ENCODE data around the gene PIEZO2.

PIEZO2 gene

DNA sequence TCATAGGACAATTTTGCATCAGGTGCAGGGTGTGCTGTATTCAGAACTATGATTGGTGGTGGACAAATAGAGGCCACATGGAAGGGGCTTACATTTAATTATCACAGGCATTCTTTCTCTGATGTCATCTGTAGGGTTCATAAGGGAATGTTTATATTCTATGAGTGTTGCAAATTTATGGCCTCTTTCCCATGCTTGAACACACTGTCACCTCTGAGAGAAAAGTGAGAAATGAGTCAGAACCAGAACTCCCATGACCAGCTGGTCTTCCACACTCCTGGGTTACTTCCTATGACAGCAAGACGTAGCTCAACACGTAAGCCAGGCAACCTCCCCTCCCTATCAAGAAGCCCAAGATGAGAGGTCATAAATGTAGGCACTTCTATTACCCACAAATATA is 310.8 kb downstream of the PIEZO2 start:
- no peak for DNase-seq

DNA sequence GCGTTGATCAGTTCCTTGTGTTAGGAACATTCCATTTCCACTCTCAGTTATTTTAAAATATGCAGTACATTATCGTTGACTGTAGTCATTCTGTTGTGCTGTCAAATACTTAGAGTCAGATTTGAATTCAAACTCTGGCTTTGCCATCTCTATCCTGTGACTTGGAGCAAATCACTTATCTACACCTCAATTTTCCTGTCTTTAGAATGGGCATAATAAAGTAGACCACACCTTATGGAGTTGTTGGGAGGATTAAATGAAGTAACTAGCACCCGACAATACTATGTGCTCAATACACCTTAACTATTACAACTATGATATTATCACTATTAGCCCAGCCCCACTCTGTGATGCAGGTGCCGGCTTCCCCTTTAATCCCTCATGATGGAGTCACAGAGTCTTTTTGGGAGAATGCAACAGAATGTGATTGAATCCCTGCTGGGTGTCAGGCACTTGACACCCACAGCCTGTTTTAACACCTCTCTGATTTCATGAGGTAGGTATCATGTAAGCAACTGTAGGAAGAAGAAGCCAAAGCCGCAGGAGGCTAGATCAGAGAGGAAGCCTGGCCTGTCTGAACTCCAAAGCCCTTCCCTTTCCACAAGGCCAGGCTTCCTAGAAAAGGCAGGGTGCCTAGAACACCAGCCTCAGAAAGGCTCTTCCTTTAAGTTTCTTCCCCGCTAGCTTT is 315.1 kb downstream of the PIEZO2 start:
- no peak for DNase-seq

DNA sequence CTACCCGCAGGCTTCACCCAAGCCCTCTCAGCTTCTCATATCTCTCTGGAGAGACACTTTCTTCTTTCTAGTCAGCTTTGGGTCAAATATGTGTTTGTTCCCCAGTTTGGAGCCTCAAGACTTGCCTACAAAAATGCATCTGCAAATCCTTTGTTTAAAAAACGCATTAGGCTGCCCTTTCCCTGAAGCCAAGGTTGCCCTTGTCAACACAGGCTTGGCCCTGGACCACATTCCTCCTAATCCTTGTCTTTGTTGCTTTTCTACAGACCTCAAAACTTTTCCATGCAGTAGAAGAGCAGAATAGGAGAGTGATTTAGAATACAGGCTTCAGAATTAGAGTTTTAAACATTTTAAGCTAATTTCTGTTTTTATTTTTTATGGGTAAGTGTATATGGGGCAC is 315.7 kb downstream of the PIEZO2 start:
- no peak for DNase-seq

DNA sequence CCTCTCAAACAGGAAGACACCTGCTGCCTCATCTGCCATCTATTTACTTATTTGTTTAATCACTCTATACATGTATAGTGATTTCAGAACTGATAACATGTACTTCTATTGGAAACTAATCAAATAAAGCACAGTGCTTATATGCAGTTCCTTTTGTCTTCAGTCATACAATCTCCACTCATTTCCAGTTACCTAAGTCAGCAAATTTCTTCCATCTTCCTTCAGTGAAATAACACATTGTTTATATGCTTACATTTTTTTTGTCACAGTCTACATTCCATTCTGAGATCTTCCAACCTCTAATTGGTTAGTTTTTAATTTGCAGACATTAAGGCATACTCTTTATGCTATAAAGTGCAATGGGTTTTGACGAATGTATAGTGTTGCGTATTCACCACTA is 323.0 kb downstream of the PIEZO2 start:
- DNase-seq: no peak

DNA sequence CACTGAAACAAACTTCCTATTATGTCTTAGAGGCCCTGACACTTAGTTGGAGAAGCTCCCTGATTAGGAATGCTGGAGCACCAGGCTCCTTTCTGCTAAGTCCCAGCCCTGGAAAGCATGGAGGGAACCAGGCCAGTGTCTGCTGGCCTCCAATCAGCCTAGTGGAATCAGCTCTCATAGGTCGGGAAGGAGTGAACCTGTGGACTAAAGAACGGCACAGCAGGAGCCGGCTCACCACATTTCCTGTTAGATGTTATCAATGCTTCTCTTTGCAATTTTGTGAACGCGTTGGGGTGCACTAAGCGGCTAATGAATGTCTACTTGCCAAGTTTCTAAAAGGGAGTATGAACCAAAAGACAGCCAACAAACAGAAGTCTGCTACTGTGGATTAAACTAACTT is 326.9 kb downstream of the PIEZO2 start:
- no peak for DNase-seq

DNA sequence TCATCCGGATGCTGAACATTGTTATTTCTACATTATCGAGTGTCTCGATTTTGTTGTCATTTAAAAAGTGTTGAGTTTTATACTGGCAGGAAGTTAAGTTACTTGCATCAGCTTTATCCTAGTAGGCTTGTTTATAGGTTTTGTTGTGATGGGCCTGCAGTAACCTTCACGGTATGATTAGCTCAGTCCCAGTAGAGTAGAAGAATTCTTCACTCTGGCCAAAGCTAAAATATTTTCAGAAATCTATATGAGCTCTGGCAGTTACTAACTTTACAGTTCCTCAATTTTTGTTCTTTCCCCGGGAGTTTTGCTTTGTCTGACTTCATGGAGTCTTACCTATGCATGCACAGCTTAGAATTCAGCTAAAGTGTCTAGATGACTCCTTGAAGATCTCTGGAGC is 328.7 kb downstream of the PIEZO2 start:
- DNase-seq: no peak

DNA sequence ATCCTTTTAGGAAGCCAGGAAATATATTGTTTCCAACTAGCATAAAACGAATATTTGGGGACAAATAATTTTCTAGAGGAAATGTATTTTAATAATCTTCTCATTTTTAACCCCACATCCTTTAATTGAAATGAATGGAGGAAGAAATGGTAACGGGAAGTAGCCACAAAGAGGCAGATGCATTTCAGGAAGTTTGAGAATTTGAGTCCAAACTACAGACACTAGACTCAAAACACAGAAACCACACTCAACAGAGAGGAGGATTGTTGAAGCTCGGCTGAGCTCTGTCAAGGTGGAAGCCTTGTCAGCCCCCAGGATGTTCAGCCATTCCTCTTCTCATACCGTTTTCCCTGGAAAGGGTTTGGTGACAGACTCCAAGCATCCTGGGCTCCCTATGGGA is 335.0 kb downstream of the PIEZO2 start:
- DNase-seq: no peak

DNA sequence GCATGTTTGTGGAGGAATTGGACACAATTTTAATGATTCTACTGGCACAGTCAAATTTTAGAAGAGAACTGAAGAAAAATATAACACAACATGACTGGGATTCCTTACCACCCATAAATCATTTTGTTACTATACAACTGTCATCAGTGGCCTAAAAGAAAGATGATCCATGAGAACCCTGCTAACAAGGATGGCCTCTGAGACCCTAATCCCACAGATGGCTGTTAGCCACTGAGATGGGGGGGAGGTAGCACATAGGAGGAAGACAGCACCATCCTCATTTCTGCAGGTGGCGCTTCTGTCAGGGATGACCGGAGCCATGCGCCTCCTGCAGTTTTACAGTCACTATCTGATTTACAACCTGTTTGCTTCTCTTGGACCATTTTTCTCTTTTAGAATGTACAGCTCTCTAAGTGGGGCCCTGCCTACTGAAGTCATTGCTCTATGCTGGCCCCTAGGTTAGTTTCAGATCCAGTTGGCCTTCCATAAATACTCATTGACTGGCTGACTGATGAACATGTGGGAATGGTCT is 343.7 kb downstream of the PIEZO2 start:
- no peak for DNase-seq

DNA sequence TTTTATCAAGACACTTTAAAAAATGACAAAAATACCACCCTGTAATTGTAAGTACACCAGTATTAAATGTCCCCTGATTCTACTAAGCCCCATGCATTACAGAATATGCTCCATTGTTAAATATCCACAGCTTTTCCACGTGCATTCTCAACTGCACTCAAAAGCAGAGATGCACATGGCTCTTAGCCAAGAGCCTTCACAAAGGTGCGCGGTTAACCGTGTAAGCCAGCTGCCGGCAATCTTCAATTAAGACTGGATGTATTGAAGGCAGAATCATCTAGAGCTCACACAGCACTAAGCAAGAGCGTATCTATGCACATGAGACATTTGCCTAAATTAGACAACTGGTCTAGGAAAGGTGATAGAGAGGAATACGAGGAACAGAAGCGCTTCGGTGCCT is 345.2 kb downstream of the PIEZO2 start:
- DNase-seq: peak; percentile 14 to 79 (median 61)

DNA sequence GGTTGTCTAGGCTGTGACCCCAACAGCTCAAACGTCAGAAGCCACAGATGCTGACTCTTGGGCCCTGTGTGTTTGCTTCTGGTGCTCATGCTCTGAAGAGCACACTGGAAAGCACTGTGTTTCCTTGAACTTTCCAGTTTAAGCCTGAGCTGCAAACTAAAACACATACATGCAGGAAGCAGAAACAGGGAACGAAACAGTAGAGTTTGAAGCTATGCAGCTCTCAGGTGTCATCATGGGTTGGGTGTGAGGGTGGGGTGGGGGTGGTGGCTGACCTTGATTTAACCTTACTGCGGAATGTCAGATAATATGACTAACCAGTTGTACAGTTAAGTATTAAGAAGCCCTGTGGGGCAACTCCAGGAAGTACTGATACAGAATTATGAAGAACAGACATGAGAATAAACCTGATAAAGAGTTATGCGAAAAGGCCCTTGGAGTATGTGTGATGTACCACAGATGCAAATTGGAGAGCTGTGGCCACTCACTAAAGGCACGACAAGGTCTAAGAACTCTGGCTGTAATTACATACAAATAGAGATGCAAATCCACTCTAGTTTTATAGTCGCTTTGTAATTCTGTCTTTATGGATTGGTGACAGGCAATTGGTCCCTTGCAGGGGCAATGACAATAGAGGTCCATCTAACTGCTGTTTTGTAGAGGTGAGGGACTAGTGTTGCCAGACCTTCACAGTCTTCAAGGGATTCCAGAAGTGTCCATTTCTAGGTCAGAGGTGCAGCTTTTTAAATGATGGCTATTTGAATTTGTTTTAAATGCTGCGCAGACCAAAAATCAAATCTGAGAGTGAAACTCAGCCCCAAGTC is 350.4 kb downstream of the PIEZO2 start:
- DNase-seq: no peak

DNA sequence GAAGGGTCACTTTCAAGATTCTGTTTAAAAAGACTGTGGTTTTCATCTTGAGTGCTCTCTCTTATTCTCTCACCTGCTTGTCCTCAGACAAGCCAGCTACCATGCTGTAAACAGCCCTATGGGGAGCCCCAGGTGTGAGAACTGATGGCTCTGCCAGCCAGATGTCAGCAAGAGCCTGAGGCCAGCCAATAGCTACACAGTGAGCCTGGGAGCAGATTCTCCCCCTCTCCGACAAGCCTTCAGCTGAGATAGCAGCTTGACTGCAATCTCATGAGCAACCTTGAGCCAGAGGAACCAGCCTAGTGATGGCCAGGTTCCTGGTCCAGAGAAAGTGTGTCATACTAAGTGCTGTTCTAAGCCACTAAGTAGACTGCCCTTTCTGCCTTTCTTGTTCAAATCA is 351.5 kb downstream of the PIEZO2 start:
- peak in 2 of 3 experiments; percentile 52 to 94 for DNase-seq

DNA sequence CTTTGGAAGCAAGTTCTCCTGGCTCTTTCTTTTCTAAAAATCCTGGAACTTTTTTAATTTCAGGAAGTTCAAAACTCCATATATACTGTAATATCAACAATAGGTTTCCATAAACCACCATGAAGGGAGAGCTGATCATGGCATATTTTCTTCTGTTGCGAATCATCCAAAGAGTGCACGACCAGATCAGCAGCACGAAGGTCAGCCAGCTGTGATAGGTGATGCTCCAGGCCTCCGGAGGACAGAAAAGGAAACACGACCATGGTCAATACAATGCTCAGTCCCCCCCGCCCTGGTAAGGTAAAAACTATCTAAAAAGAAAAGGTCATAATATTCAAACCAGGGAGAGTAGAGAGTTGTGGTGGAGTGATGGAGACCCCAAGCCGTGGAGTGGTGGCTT is 354.6 kb downstream of the PIEZO2 start:
- no peak for DNase-seq

DNA sequence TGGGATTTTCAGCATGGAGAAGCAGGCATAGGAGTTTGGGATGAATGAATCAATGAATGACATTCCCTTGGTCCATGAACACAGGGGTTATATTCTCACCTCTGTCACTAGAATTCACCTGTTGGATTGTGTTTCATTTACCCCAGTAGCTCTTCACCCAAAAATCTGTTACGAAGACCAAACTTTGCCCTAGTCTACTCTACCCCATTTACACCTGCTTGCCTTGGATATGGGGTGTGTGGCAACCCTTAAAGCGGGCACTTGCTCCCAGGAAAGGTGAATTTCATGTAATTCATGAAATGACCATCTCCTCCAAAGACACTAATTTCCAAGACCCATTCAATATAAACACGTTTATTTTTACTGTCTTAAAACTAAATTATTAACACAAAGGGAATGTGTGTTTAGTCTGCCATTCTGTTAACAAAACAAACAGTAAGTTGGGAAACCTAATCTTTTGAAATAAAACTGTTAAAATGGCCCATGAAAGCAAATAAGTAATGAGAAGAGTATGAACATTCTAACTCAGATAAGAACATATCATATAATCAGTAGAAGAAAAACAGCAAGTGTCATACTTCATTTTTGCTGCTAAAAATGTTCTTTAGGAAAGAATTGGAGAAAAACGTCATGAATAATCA is 355.5 kb downstream of the PIEZO2 start:
- no peak for DNase-seq

DNA sequence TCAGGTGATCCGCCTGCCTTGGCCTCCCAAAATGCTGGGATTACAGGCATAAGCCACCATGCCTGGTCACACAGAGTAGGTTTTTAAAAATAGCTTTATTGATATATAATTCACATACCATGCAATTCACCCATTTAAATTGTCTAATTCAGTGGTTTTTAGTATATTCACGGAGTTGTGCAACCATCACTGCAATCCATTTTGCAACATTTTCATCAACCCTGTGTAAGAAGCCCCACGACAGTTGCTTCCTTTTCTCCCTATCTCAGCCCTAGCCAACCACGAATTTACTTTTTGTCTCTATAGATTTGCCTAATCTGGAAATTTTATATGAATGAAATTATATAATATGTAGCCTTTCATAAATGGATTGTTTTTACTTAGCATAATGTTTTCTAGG is 357.2 kb downstream of the PIEZO2 start:
- DNase-seq: no peak

DNA sequence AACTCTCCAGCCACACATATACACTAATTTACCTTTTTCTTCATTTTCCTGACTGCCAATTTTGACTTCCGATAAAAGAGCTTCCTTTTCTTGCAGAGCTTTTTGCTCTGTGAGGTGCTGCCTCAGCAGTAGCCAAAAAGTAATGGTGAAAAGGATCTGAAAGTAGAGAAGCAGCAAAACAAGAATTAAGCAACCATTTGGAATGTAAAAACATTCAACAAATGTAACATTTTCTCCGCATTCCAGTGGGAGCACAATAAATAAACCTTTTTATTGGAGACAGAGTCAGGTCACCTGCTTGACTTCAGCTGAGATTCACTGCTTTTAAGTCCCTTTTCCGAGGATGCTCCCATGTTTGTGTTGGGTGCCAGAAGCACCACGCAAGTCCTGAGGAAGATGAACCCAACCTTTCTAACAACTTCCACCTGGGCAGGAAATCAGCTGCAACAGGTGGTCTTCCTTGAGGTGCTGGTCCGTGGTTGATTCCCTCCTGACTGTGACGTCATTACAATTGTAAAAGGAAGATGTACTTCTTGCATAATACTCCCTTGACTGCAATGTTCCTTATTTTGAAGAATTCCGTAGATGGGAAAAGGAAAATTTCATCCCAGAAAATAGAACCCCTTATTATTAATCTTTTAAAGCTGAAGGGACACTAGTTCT is 358.1 kb downstream of the PIEZO2 start:
- DNase-seq: no peak

DNA sequence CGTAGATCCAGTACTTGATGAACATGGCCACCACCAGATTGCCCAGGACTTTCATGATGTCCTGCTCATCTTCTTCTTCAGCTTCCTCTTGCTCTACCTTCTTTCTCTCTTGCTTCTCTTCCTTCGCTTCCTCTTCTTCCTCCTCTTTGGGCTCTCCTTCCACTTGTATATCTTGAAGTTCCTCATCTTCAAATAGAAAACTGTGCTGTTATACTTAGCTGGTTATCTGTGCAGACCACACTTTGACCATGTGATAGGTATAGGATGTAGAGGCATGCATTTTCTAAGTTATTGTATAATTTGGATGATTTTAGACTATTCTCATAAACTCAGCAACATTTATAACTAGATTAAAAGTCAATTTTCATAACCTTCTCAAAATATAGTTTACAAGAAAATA is 360.2 kb downstream of the PIEZO2 start:
- DNase-seq: no peak

DNA sequence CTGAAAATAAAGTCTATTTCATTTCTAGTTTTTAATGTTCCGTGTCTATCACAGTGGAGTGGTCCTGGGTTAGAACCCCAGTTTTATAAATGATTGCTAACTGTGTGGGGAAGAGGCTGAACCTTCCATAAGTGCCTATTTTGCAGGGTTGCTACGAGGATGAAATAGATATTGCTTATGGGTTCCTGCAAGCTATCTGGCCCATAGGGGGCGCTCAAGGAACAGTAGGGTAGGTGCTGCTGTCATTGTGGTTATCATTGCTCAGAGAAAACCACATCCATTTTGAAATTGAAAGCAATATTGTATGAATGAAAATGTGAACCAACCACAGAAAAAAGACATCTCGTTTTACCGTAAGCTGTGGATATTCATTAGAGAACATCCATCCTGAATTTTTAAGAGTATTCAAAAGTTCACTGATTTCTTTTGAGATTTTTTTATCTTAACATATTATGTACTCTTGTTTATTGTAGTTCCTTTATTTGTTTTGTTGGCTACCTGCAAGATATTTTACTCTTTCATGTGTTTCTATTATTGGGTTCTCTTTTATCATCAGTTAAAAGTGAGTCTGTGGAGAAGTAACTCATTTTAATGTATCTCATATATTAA is 362.0 kb downstream of the PIEZO2 start:
- peak; percentile 54 to 85 (median 84) for DNase-seq

DNA sequence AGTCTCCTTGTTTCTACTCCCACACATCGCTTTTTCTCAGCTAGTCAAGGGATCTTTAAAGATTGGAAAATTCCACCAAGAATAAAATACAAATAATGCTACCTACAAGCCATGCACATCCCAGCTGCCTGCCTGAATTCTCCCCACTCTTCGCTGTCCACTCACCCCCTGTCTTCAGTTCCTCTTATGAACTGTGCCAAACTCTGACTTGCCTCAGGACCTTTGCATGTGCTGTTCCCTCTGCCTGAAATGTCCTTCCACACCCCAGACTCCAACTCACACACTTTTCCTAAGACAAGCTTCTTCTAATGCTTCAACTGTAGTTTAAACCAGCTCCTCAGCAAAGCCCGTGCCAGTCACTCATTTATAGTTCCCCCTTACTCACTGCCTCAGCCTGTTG is 363.6 kb downstream of the PIEZO2 start:
- DNase-seq: no peak

DNA sequence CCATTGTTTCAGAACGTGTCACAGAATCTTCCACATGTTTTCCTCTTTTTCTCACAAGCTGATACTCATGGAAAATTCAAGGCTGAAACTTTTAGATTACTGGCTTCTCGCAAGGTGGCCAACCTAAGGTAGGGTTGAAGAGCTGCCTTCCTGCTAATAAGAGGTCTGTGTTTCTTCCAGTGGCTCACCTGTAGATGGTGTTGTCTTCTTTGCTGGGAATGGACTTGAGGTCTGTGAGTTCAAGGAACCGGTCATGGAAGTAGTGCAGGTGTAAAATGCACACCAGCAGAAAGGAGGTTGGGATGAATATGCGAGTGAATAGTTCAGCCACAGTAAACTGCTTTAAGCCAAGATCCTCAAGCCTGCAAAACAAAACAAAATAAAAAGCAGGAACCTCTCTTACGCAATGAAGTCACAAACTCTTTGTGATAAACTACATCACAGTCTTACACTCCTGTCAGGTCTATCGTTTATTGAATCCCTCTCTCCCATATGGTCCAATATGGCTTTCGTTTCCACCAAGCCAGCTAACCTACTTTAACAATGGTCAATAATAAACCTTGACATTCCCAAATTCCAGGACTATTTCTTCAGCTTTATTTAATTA is 364.7 kb downstream of the PIEZO2 start:
- DNase-seq: no peak

DNA sequence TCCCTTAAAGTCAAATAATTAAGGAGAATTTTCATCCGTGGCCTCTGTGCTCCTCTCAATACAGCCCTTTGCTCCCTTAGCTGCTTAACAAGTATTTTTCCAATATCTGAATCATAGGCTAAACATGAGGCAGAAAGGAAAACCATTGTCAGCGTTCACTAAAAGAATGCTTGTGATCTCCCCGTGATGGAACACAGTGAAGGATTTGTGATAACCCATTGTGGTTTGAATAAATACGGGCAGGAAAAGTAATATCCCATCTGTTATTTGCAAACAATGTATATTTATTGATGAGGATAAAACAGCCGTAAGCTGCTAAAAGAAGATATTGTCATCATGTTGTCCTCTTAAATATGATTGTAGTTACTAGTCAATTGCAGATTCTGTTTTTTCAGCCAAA is 365.4 kb downstream of the PIEZO2 start:
- no peak for DNase-seq

DNA sequence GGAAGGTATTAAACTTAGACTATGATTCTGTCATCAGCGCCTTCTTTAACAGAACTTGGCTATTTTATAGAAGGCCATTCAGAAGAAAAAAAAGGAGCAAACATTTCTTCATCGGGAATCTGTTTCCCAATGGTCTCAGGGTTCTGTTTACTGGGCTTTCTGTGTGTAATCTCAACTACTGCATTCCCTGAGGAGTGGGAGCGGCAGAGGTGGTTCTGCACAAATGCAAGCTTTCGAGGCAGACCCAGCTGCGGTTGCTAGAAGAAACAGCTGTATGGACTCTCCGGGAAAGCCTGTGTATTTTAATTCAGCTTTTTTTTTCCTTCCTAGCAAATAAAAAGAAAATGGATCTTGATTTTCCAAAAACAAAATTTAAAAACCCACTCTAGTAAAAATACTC is 372.9 kb downstream of the PIEZO2 start:
- no peak for DNase-seq

DNA sequence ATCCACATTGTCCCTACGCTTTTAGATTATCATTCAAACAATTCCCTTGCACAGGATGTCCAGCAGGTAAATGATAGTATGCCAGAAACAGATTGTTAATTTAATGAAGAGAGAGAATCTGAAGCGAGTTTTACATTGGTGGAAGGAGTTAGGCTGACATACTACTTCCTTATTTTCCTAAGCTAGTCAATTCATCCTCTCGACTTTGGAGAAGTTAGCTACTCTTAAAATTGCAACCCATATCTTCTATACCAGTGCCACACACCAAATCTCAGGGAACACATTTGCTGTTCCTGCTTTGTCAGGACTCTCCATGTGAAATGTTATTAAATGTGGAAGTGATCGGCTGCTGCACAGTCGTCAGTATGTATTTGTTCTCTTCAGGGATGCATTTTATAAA is 374.3 kb downstream of the PIEZO2 start:
- no peak for DNase-seq

Measured in NCI-H1417 (cell line).